Osteoblast (primary cell): ENCODE data around the gene SCYGR7. TPM values are rescaled to one million over a fixed set of nuclear protein-coding genes. Genes with fewer than 3 reads are reported as not detected.

Source experiments
- DNase-seq: peaks from one replicate; pipeline ENCODE4 v3.0.0; 2011; ENCODE audit warnings: low spot score, mixed read lengths; ENCODE audit not compliant: insufficient read length; ENCODE audit errors: missing footprints
- H2AFZ ChIP-seq: 2 replicates; pipeline ENCODE4 v1.6.0; 2011; ENCODE audit warnings: mild to moderate bottlenecking, low read length
- H3K27ac ChIP-seq: 2 replicates; pipeline ENCODE4 v1.5.1; 2011; ENCODE audit warnings: mild to moderate bottlenecking, low read depth, low read length, moderate library complexity
- H3K27me3 ChIP-seq: 2 replicates; pipeline ENCODE4 v1.6.0; 2012; ENCODE audit warnings: mild to moderate bottlenecking, control low read depth, inconsistent platforms, low read length, moderate library complexity; ENCODE audit not compliant: insufficient read depth
- H3K36me3 ChIP-seq: 2 replicates; pipeline ENCODE4 v1.5.1; 2011; ENCODE audit warnings: mild to moderate bottlenecking, low read length, control low read depth, moderate library complexity; ENCODE audit not compliant: insufficient read depth
- H3K4me1 ChIP-seq: 2 replicates; pipeline ENCODE4 v1.5.1; 2011; ENCODE audit warnings: mild to moderate bottlenecking, low read length, control low read depth, moderate library complexity; ENCODE audit not compliant: insufficient read depth
- H3K4me2 ChIP-seq: 2 replicates; pipeline ENCODE4 v1.6.0; 2011; ENCODE audit warnings: mild to moderate bottlenecking, low read length; ENCODE audit not compliant: insufficient read depth
- H3K4me3 ChIP-seq: fragments of 200-600 bp; sonication (generic); 3 replicates; pipeline ENCODE4 v1.5.1; 2012; ENCODE audit warnings: mild to moderate bottlenecking, low read length, inconsistent platforms; ENCODE audit not compliant: insufficient read depth
- H3K79me2 ChIP-seq: 2 replicates; pipeline ENCODE4 v1.6.0; 2012; ENCODE audit warnings: mild to moderate bottlenecking, low read length, control low read depth, inconsistent platforms; ENCODE audit not compliant: insufficient read depth
- H3K9me3 ChIP-seq: 2 replicates; pipeline ENCODE4 v1.5.1; 2011; ENCODE audit warnings: low read depth, low read length, control low read depth
- H4K20me1 ChIP-seq: 2 replicates; pipeline ENCODE4 v1.6.0; 2012; ENCODE audit warnings: mild to moderate bottlenecking, low read length, control low read depth; ENCODE audit not compliant: insufficient read depth
- CTCF ChIP-seq: IDR thresholded peaks from 2 replicates; pipeline ENCODE4 v1.5.1; 2011; ENCODE audit warnings: mild to moderate bottlenecking, low read depth, low read length, moderate library complexity; ENCODE audit errors: extremely low read depth
- total RNA-seq: library from RNA; depleted of rRNA; stranded (reverse); fragments of >200 nt; gene quantifications from 2 replicates; pipeline ENCODE4 v1.2.3, GENCODE V29; 2012

SCYGR7 gene
- total RNA-seq: not detected in 2 replicates

GRCh38 chr2:227728035-227728434 lies at the start of gene SCYGR7:
TSS of gene SCYGR7 (plus strand) at chr2:227728335. CDS start at chr2:227728335, 0 bp downstream.
- Histone ChIP-seq H3K27me3 (peaks cover 5% of the 10 kb centered on the region), H3K9me3 (no peaks in the 10 kb centered on the region), H3K4me1 (no peaks in the 10 kb centered on the region), H2AFZ (no peak within 1 kb of the TSS), H3K27ac (no peak within 1 kb of the TSS), H3K4me3 (no peak within 1 kb of the TSS), H4K20me1 (no peaks in the 10 kb centered on the region), H3K79me2 (no peaks in the 10 kb centered on the region), H3K36me3 (no peaks in the 10 kb centered on the region), H3K4me2 (no peak within 1 kb of the TSS)
- DNase-seq: no peak
- no peak for TF ChIP-seq CTCF

- Histone ChIP-seq H4K20me1 (no peaks in the 10 kb centered on the region), H3K9me3 (no peaks in the 10 kb centered on the region), H2AFZ (no peak overlapping the region), H3K27ac (no peak overlapping the region), H3K4me1 (no peaks in the 10 kb centered on the region), H3K36me3 (no peaks in the 10 kb centered on the region), H3K27me3 (no peaks in the 10 kb centered on the region), H3K4me3 (no peak overlapping the region), H3K79me2 (no peaks in the 10 kb centered on the region), H3K4me2 (no peak overlapping the region)
- DNase-seq: no peak
- no peak for TF ChIP-seq CTCF
Measured at GRCh38 chr2:227684258-227684657, 43.9 kb upstream of the SCYGR7 start.

- no peak for DNase-seq
Measured at GRCh38 chr2:227687189-227687588, 40.9 kb upstream of the SCYGR7 start.

GRCh38 chr2:227696990-227697679 lies 31.0 kb upstream of the SCYGR7 start:
- TF ChIP-seq CTCF: no peak
- no peaks in the 10 kb centered on the region for H3K4me1 ChIP-seq
- H3K36me3 ChIP-seq: no peaks in the 10 kb centered on the region
- peaks cover 3% of the 10 kb centered on the region for H3K27me3 ChIP-seq
- DNase-seq: no peak
- H3K79me2 ChIP-seq: no peaks in the 10 kb centered on the region
- no peaks in the 10 kb centered on the region for H4K20me1 ChIP-seq
- no peak overlapping the region for H3K4me2 ChIP-seq
- no peak overlapping the region for H3K4me3 ChIP-seq
- no peak overlapping the region for H2AFZ ChIP-seq
- H3K27ac ChIP-seq: no peak overlapping the region
- no peaks in the 10 kb centered on the region for H3K9me3 ChIP-seq

More at GRCh38 chr2:227687189-227687588, 40.9 kb upstream of the SCYGR7 start:
- Histone ChIP-seq H3K36me3 (no peaks in the 10 kb centered on the region), H3K4me2 (no peak overlapping the region), H3K79me2 (no peaks in the 10 kb centered on the region), H3K27ac (no peak overlapping the region), H2AFZ (no peak overlapping the region), H3K9me3 (no peaks in the 10 kb centered on the region), H3K27me3 (no peaks in the 10 kb centered on the region), H3K4me3 (no peak overlapping the region), H4K20me1 (no peaks in the 10 kb centered on the region), H3K4me1 (no peaks in the 10 kb centered on the region)
- no peak for TF ChIP-seq CTCF
